Measurements from ENCODE around the gene FXYD4. TPM values are rescaled to one million over a fixed set of nuclear protein-coding genes. Genes with fewer than 3 reads are reported as not detected.
A peak's percentile ranks its signal among the peaks of the same experiment; 100 is the strongest.

The FXYD4 gene
- total RNA-seq, 1 donor from 2014 or later = 1.1 TPM

DNA sequence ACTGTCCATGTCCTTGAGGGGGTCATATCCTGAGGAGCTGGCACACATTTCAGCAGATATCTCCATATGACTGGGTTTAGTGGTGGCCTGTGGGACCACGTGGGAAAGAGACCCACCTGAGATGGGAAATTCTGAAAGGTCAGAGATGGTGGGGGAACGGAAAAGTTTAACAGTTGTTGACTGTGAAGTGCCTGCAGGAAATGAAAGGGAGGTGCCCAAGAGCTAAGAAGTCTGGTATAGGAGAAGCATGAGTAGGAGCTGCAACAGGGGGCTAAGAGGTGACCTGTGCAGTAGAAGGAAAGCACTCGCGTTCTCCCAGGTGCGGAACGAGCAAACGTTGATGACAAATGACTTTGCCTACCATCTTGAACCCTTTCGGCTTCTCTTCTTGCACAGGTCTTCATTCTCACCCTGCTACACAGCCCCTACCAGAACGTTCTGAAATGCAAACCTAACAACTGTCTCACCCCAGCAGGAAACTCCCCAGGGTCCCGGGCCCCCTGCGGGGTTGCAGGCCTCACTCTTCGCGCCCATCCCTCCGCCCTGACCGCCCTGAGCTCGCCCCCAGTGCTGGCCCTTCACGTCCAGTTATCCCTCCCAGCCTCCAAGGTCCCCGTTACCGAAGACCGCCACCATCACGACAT lies 9.8 kb upstream of the FXYD4 start:
- peak overlapping the region; percentile 87 for H3K27ac ChIP-seq
- no peaks in the 10 kb centered on the region for H3K36me3 ChIP-seq
- peaks cover 9% of the 10 kb centered on the region for H3K4me1 ChIP-seq
- H3K9me3 ChIP-seq = no peaks in the 10 kb centered on the region
- no peak for ATAC-seq
- TF ChIP-seq, protein P1, sequence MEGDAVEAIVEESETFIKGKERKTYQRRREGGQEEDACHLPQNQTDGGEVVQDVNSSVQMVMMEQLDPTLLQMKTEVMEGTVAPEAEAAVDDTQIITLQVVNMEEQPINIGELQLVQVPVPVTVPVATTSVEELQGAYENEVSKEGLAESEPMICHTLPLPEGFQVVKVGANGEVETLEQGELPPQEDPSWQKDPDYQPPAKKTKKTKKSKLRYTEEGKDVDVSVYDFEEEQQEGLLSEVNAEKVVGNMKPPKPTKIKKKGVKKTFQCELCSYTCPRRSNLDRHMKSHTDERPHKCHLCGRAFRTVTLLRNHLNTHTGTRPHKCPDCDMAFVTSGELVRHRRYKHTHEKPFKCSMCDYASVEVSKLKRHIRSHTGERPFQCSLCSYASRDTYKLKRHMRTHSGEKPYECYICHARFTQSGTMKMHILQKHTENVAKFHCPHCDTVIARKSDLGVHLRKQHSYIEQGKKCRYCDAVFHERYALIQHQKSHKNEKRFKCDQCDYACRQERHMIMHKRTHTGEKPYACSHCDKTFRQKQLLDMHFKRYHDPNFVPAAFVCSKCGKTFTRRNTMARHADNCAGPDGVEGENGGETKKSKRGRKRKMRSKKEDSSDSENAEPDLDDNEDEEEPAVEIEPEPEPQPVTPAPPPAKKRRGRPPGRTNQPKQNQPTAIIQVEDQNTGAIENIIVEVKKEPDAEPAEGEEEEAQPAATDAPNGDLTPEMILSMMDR (IDR thresholded peaks at IDR 0.05) = no peak
- no peaks in the 10 kb centered on the region for H3K27me3 ChIP-seq
- intact Hi-C loops (cut with DNase I) = no loop called here
- peak overlapping the region; percentile 63 for H3K4me3 ChIP-seq
- DNase-seq = no peak

DNA sequence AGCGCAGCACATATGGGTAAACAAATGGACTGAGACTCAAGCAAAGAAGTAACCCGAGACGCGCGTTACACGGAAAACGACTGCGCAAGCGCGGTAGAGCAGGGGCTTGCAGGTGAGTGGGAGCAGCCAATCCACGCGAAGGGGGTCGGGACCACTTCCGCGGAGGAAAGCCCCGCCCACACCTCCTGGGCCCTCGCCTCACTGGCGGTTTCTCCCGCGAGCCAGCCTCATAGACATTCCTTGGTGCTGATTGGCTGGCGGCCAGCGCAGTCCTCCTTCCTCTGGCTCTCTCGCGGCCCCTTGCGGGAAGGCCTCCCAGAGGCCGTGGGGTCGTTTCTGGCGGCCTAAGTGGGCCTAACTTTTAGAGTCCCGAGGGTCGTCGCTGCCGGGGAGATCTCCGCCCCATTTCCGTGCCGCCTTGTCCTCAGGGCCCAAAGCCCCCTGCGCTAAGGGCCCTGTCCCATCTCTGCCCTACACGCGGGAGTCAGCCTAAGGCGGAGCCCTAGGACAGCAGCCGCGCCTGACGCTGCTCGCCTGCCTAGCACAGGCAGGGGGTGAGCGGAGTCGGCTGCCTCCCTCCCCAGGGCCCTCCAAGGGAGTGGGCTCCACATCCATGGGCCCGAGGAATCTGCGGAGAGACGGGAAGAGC lies 9.1 kb upstream of the FXYD4 start:
- Histone ChIP-seq H3K9me3 (no peaks in the 10 kb centered on the region), H3K27ac (peak overlapping the region; percentile 87)
- ATAC-seq = peak; percentile 99

DNA sequence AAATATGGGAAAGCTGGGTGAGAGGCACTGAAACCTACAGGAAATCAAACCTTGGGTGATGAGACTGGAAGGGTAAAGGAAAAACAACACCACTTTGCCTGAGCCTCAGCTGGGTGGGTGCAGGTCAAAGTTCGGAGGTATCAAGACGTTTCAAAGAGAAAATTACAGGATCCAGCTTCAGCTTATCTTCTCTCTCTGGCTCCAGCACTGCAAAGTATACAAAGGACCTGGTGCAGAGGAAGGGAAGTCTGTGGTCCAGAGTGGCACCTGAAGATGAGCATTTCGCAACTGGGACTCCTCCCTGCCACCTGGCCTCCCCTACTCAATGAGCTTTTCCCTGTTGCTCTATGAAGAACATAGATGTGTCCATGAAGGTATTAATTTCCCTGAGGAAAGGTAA lies 6.4 kb upstream of the FXYD4 start:
- ATAC-seq (no peak), DNase-seq (no peak)
- Histone ChIP-seq H3K9me3 (no peaks in the 10 kb centered on the region), H3K4me1 (peaks cover 9% of the 10 kb centered on the region), H3K36me3 (no peaks in the 10 kb centered on the region), H3K4me3 (no peak overlapping the region), H3K27me3 (no peaks in the 10 kb centered on the region), H3K27ac (no peak overlapping the region)
- TF ChIP-seq, protein P1 (IDR thresholded peaks at IDR 0.05) = no peak
- intact Hi-C loops (cut with DNase I) = no loop called here

More for the DNA sequence above, 9.1 kb upstream of the FXYD4 start:
- Histone ChIP-seq H3K4me1 (peaks cover 9% of the 10 kb centered on the region), H3K27me3 (no peaks in the 10 kb centered on the region), H3K36me3 (no peaks in the 10 kb centered on the region), H3K4me3 (peak overlapping the region; percentile 63)
- TF ChIP-seq, protein P1 (IDR thresholded peaks at IDR 0.05) = peak; percentile 49
- intact Hi-C loops (cut with DNase I) = no loop called here
- peak; percentile 100 for DNase-seq

DNA sequence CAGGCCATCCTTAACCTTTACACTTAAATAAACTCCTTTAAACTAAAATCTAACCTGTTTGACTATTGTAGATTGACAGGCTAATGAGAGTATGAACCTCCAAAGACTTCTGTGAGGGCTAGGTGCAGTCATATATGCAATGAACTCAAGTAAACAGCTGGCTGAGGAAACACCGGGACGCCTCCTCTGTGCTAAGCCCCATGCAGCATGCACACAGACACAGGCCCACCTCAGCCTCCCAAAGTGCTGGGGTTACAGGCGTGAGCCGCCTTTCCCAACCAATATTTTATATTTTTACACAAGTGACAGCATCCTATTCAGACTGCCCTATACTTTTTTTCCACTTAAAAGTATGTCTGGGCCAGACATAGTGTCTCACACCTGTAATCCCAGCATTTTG lies 1.5 kb upstream of the FXYD4 start:
- H3K4me1 ChIP-seq = no peaks in the 10 kb centered on the region
- ATAC-seq (no peak), DNase-seq (no peak)
- no peaks in the 10 kb centered on the region for H3K27me3 ChIP-seq
- TF ChIP-seq, protein P1 (IDR thresholded peaks at IDR 0.05) = no peak
- H3K27ac ChIP-seq = no peak overlapping the region
- intact Hi-C loops (cut with DNase I) = no loop called here
- no peaks in the 10 kb centered on the region for H3K36me3 ChIP-seq
- no peak overlapping the region for H3K4me3 ChIP-seq
- H3K9me3 ChIP-seq = no peaks in the 10 kb centered on the region

DNA sequence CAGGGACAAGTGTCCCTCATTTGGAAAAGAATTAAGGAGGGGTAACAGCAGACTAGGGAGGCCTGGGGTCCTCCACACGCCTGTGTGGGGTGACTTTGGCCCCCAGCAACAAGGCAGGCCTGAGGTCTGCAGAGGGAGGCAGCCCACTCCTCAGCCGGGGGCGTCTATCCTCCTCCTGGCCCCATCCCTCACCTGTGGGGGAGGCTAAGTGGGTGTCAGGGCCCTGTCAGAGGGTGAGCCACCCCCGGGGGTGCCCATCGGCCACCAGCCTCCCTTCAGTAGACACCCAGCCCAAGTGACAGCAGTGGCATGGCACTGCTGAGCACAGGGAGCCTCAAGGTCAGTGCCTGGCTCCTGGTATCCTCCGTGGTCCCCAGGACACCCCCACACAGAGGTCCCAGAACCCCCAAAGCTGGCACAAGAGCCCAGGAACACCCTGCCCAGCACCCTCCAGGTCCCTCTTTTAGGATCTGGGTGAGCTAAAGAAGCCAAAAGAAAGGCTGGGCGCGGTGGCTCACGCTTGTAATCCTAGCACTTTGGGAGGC lies 693 bp upstream of the FXYD4 start:
- Histone ChIP-seq H3K9me3 (no peaks in the 10 kb centered on the region), H3K4me3 (no peak overlapping the region), H3K4me1 (no peaks in the 10 kb centered on the region), H3K27me3 (no peaks in the 10 kb centered on the region), H3K27ac (no peak overlapping the region), H3K36me3 (no peaks in the 10 kb centered on the region)
- ATAC-seq (no peak), DNase-seq (no peak)
- intact Hi-C loops (cut with DNase I) = no loop called here
- TF ChIP-seq, protein P1 (IDR thresholded peaks at IDR 0.05) = no peak

Data from upper lobe of right lung (tissue), 1 donor.